ENCODE data around the gene MRPL51.

DNA sequence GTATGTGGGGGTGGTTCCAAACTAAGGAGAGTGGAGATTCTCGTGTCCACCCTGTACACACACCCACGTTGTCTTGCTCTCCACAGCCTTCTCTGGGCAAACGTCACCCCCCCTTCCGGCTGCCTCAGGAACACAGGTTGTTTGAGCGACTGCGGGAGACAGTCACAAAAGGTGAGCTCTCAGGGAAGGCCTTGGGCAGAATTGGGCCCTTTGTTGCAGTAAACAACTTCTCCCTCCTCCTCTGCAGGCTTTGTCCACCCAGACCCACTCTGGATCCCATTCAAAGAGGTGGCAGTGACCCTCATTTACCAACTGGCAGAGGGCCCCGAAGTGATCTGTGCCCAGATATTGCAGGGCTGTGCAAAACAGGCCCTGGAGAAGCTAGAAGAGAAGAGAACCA lies 33.1 kb upstream of the MRPL51 start:
- TF ChIP-seq EZH2 (IDR thresholded peaks at IDR 0.05; ENCODE audit: insufficient read depth, poor library complexity, severe bottlenecking) (no peak), EZH2phosphoT487 (IDR thresholded peaks at IDR 0.05; ENCODE audit: insufficient read depth, low read depth) (no peak)
